Cardiac fibroblast (primary cell): ENCODE measurements around the gene TRAPPC6A.

Source experiments
- DNase-seq, 2 donors: peaks; one replicate each; pipeline versions ENCODE4 v3.0.0 to v3.0.0-alpha.2; 2010; ENCODE audit warnings: low read depth in 2 of 2
- H3K4me3 ChIP-seq, 2 donors: replicated peaks in 1 of 2; 1 replicate in 1 of 2; 2 replicates in 1 of 2; pipeline ENCODE4 v1.5.1; 2011; ENCODE audit warnings: low read depth in 2 of 2, low read length in 2 of 2, mild to moderate bottlenecking in 2 of 2, moderate library complexity in 1 of 2
- TF ChIP-seq, protein P1 (sequence below): IDR thresholded peaks from one replicate; pipeline ENCODE4 v1.5.1; 2011; ENCODE audit warnings: low read depth, mild to moderate bottlenecking, low read length, inconsistent platforms

TRAPPC6A gene

DNA sequence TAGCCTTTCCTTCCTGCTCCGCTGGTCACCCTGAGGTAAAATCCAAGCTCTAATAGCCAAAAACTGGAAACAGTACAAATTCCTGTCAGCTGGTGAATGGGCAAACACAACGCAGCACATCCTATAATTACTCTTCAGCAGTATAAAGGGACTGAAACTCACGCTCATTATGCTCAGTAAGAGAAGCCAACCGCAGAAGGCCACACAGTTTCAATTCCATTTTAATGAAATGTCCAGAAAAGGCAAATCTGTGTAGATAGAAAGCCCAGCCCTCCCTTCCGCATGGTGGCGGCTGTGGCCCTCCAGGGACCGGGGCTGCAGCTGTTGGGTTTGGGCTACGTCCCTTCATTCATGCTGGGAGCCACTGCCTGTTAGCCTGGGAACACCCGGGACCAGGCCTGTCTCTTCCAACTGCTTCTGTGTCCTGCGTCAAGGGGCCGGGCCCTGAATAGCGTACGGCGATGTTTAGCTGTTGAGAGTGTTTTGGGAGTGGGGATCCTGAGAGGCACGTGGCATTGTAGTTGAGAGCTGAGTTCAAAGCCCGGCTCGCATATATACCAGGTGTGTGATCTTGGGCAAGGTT lies 40.8 kb downstream of the TRAPPC6A start:
- no peak overlapping the region for H3K4me3 ChIP-seq
- TF ChIP-seq, protein P1, sequence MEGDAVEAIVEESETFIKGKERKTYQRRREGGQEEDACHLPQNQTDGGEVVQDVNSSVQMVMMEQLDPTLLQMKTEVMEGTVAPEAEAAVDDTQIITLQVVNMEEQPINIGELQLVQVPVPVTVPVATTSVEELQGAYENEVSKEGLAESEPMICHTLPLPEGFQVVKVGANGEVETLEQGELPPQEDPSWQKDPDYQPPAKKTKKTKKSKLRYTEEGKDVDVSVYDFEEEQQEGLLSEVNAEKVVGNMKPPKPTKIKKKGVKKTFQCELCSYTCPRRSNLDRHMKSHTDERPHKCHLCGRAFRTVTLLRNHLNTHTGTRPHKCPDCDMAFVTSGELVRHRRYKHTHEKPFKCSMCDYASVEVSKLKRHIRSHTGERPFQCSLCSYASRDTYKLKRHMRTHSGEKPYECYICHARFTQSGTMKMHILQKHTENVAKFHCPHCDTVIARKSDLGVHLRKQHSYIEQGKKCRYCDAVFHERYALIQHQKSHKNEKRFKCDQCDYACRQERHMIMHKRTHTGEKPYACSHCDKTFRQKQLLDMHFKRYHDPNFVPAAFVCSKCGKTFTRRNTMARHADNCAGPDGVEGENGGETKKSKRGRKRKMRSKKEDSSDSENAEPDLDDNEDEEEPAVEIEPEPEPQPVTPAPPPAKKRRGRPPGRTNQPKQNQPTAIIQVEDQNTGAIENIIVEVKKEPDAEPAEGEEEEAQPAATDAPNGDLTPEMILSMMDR, result no peak
- DNase-seq, result peak in 1 of 2 donors; percentile 13

DNA sequence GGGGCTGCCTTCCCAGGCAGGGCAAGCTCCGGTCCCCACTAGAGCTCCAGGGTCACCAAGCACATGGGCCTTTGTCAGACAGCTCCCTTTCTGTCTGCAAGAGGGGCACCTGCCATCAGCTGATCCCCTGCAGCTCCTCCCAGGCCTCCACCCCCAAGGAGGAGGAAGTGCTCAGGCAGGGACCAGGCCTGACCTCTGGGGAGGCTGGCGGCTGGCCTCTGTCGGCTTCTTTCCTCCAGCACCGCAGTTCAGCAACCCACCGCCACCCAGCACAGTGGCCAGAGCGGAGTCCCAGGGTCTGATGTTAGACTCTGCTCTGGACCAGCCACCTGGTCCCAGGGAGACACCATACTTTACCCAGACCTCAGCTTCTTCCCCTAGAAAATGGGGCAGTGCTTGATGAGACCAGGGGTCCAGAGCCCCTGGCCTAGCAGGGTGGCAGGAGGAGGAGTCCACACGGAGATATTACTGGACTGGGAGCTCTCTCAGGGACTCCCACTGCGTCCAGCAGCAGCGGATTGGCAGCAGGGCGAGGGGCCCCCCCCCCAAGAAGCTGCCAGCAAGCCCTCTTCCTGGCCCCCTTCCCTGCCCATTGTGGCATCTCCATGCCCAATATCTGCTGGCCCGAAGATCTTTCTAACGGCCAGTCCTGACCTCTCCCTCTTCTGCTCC lies 41.4 kb downstream of the TRAPPC6A start:
- H3K4me3 ChIP-seq, result no peak overlapping the region
- no peak for DNase-seq
- TF ChIP-seq, protein P1, result no peak

DNA sequence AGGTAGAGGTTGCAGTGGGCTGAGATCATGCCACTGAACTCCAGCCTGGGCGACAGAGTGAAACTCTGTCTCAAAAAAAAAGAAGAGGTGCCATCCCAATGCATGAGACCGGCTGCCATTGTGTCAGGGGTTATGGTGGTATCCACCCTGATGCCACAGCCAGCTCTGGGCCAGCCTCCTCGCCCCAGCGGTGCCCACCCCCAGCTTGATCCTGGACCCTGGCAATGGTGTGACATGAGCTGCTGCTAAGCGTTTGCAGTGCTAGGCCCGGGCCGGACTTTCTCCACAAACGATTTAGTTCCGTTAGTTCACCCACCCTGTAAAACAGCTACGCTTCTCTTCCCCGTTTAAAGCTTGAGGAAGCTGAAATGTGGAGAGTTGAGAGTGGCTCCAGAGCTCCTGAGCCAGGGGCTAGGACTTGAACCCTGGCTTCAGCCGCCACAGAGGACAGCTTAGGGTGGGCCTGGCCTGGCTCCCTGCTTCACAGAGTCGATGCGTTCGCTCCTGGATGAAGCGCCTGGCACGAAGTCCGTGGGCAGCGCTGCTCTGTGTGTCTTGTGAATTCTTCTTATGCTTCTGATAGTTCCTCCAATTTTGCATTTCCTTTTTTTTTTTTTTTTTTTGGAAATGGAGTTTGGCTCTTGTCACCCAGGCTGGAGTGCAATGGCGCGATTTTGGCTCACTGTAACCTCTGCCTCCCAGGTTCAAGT lies 42.7 kb downstream of the TRAPPC6A start:
- H3K4me3 ChIP-seq, result no peak overlapping the region
- TF ChIP-seq, protein P1, result no peak
- DNase-seq, result no peak

DNA sequence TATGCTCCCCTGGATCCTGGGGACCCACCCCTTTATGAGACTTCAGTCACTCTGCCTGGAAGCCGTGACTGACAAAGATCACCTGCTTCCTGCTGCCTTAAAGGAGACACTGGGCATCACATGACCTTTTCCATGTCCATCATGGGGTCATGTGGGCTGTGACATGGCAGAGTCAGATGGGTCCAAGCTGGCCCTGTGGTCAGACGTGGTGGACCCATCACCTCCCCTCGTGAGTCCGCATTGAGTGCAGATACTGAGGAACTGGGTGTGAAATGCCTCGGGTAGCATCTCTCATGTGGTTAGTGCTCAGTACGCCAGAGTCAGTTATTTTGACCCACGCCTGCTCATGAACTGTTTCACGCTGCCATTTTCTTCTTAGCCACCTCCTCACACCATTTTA lies 44.4 kb downstream of the TRAPPC6A start:
- no peak for DNase-seq
- TF ChIP-seq, protein P1, result no peak
- no peak overlapping the region for H3K4me3 ChIP-seq

DNA sequence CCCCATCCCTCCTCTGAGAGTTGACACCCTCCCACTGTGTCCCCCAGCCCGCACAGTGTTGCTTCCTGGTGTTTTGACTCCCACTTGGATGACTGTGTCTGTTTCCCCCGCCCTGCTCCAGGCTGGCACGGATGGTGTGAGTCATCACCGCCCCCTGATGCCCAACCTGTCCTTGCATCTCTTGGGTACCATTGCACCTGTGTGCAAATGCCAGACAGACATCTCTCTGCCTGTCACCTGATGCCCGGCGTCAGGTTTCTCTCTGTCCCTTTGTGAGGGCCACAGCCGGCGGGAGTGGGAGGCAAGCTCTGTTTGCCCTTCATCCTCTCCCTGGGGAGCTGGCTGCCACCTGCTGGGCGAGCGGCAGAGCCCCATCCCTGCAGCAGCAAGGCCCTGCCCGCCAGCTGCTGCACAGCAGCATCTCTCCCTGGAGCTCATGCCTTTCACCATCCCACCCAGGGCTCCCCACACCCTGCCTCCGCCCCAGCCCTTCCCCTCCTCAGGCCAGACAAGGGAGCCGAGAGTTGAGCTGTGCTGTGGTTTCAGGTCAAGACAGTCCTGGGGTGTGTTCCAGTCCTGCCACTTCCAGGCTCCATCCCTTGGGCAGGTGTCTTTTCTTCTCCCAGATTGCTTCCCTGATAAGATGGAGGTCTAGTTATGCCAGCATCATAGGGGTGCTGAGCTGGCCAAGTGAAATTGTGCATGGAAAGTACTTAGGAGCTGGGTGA lies 47.0 kb downstream of the TRAPPC6A start:
- DNase-seq, result no peak
- H3K4me3 ChIP-seq, result no peak overlapping the region
- TF ChIP-seq, protein P1, result no peak

DNA sequence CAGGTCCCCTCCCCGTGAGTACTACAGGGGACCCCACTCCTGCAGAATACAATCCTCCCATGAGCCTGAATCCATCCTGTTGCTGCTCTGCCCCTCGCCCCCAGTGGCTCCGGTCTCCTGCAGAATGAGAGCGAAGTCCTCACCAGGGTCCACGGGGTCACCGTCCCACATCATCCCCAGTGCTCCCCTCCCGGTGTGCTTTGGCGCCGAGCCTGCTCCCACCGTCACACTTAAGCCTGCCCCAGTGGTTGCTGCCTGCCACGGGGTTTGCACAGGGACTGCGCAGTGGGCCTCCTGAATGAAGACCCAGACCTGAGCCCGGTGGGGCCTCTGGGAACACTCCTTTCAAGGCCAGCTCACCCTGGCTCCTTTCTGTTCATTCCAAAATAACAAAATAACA lies 47.8 kb downstream of the TRAPPC6A start:
- H3K4me3 ChIP-seq, result no peak overlapping the region
- TF ChIP-seq, protein P1, result no peak
- DNase-seq, result no peak
